Measurements from ENCODE around the gene TUBGCP5. TPM values are rescaled to one million over a fixed set of nuclear protein-coding genes. Genes with fewer than 3 reads are reported as not detected.

Gene TUBGCP5
- total and polyA plus RNA-seq, 2 donors (not counting 3 experiments of a cell fraction or from before 2014, with no cell fraction given): 6.7 to 18.6 TPM

- Histone ChIP-seq H3K36me3 (ENCODE audit: control insufficient read depth in 2 of 2, extremely low read depth in 1 of 2, insufficient read depth in 2 of 2, low read length in 2 of 2) (peaks cover 13% of the 10 kb centered on the region in 2 experiments), H3K9me1 (replicated peaks; ENCODE audit: control insufficient read depth, extremely low read depth, insufficient read depth, low read length) (no peaks in the 10 kb centered on the region), H3K4me2 (ENCODE audit: insufficient read depth, low read length) (no peak overlapping the region), H3K4me1 (ENCODE audit: control insufficient read depth, extremely low read depth, insufficient read depth, low read length) (no peaks in the 10 kb centered on the region), H3K4me3 (replicated peaks in 1 of 3; ENCODE audit: insufficient read depth in 1 of 3, low read depth in 1 of 3, low read length in 3 of 3) (no peak overlapping the region), H3K27ac (ENCODE audit: insufficient read depth, low read depth, low read length) (no peak overlapping the region), H3K27me3 (ENCODE audit: control insufficient read depth in 2 of 2, insufficient read depth in 2 of 2, low read length in 2 of 2) (no peaks in the 10 kb centered on the region), H2AFZ (ENCODE audit: low read depth, low read length) (no peak overlapping the region), H3K79me2 (ENCODE audit: control insufficient read depth, insufficient read depth, low read length) (no peaks in the 10 kb centered on the region), H4K20me1 (replicated peaks; ENCODE audit: control insufficient read depth, extremely low read depth, insufficient read depth, low read length) (no peaks in the 10 kb centered on the region), H3K9me3 (replicated peaks; ENCODE audit: control insufficient read depth, insufficient read depth, low read length) (no peaks in the 10 kb centered on the region), H3K9ac (replicated peaks; ENCODE audit: extremely low read depth, insufficient read depth, low read length) (no peak overlapping the region)
- ChIA-PET CTCF (interaction anchor here (1.0 kb wide), 1 partner anchor 8 kb away, joined by 3 read pairs; no protein-coding TSS in a partner anchor), POLR2A (no interaction called here)
- no TSS peak for BruUV-seq (replicated peaks)
- intact Hi-C loops (cut with micrococcal nuclease) (no loop called here), dilution Hi-C loops (cut with MboI; ENCODE audit: extremely low pct_ligation_motif_present, low sequenced_read_pairs) (no loop called here)
- no peak for DNase-seq (ENCODE audit: low read depth, low spot score)
- TF ChIP-seq JUN (IDR thresholded peaks at IDR 0.05; ENCODE audit: borderline replicate concordance, insufficient read depth, insufficient read length, low read depth) (no peak), FOS (IDR thresholded peaks at IDR 0.05; ENCODE audit: borderline replicate concordance, insufficient read depth, low read length) (no peak), POLR2A (IDR thresholded peaks at IDR 0.05; ENCODE audit: low read depth, low read length) (no peak), EZH2 (IDR thresholded peaks at IDR 0.05; ENCODE audit: borderline replicate concordance, low read depth, low read length, severe bottlenecking) (no peak), CTCF (IDR thresholded peaks at IDR 0.05; ENCODE audit: extremely low read depth in 1 of 2, insufficient read depth in 1 of 2, low read depth in 1 of 2, low read length in 2 of 2) (no peak)
- TF ChIP-seq, protein P1, sequence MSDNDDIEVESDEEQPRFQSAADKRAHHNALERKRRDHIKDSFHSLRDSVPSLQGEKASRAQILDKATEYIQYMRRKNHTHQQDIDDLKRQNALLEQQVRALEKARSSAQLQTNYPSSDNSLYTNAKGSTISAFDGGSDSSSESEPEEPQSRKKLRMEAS (IDR thresholded peaks at IDR 0.05; ENCODE audit: insufficient read depth, insufficient read length): no peak
- no peak for FAIRE-seq
Observed at GRCh38 chr15:23022156-23022555, 17.2 kb downstream of the TUBGCP5 start.
